HG03097 (cell line): ENCODE data around the gene MXD1.
"Not testable (repeated sequence)": the region's sequence is repeated elsewhere in the genome, so short reads cannot be mapped to it uniquely, and the experiment has no call there.

ENCODE experiments used
- ATAC-seq: cut with Tn5 transposase; IDR thresholded peaks from one replicate; pipeline ENCODE4 v1.9.1; 2021; ENCODE audit not compliant: unreplicated experiment, low FRiP score

The MXD1 gene

GRCh38 chr2:69950671-69951070 is 35.8 kb downstream of the MXD1 start:
- not testable (repeated sequence) for ATAC-seq

- no peak for ATAC-seq
These were observed 37.6 kb downstream of the MXD1 start for GRCh38 chr2:69952336-69953115.

GRCh38 chr2:69954084-69954483 is 39.2 kb downstream of the MXD1 start:
- no peak for ATAC-seq

GRCh38 chr2:69955029-69955428 is 40.1 kb downstream of the MXD1 start:
- no peak for ATAC-seq

- no peak for ATAC-seq
These were observed 41.6 kb downstream of the MXD1 start for GRCh38 chr2:69956475-69956979.

- no peak for ATAC-seq
These were observed 43.1 kb downstream of the MXD1 start for GRCh38 chr2:69957965-69958364.

GRCh38 chr2:69958480-69958879 is 43.6 kb downstream of the MXD1 start:
- ATAC-seq: no peak

GRCh38 chr2:69959425-69959824 is 44.5 kb downstream of the MXD1 start:
- ATAC-seq: no peak

- no peak for ATAC-seq
These were observed 45.9 kb downstream of the MXD1 start for GRCh38 chr2:69960821-69961220.

- no peak for ATAC-seq
These were observed 46.6 kb downstream of the MXD1 start, which contains the start of gene ASPRV1 for GRCh38 chr2:69961496-69961895. TSS of gene ASPRV1 (minus strand) at chr2:69961631. CDS start at chr2:69961436, 195 bp downstream.

GRCh38 chr2:69962986-69963730 is 48.2 kb downstream of the MXD1 start:
- no peak for ATAC-seq

- ATAC-seq: no peak
These were observed 49.5 kb downstream of the MXD1 start for GRCh38 chr2:69964353-69964841.

- no peak for ATAC-seq
These were observed 51.0 kb downstream of the MXD1 start for GRCh38 chr2:69965756-69966445.

GRCh38 chr2:69966496-69966895 is 51.6 kb downstream of the MXD1 start:
- no peak for ATAC-seq

GRCh38 chr2:69968609-69969008 is 53.7 kb downstream of the MXD1 start:
- ATAC-seq: no peak

GRCh38 chr2:69969126-69969983 is 54.4 kb downstream of the MXD1 start:
- no peak for ATAC-seq

GRCh38 chr2:69969991-69970390 is 55.1 kb downstream of the MXD1 start:
- no peak for ATAC-seq

GRCh38 chr2:69972822-69973221 is 57.9 kb downstream of the MXD1 start:
- no peak for ATAC-seq

- ATAC-seq: no peak
These were observed 58.4 kb downstream of the MXD1 start for GRCh38 chr2:69973335-69973735.
